Measurements from ENCODE around the gene SMARCB1.

- TF ChIP-seq CTCF (IDR thresholded peaks at IDR 0.05) (no peak), POLR2AphosphoS5 (IDR thresholded peaks at IDR 0.05) (no peak)
These were observed 43.5 kb upstream of the SMARCB1 start for GRCh38 chr22:23743303-23743705.
